Measurements from ENCODE around the gene ST8SIA6.
"Not testable (repeated sequence)": the region's sequence is repeated elsewhere in the genome, so short reads cannot be mapped to it uniquely, and the experiment has no call there.

Gene ST8SIA6

DNA sequence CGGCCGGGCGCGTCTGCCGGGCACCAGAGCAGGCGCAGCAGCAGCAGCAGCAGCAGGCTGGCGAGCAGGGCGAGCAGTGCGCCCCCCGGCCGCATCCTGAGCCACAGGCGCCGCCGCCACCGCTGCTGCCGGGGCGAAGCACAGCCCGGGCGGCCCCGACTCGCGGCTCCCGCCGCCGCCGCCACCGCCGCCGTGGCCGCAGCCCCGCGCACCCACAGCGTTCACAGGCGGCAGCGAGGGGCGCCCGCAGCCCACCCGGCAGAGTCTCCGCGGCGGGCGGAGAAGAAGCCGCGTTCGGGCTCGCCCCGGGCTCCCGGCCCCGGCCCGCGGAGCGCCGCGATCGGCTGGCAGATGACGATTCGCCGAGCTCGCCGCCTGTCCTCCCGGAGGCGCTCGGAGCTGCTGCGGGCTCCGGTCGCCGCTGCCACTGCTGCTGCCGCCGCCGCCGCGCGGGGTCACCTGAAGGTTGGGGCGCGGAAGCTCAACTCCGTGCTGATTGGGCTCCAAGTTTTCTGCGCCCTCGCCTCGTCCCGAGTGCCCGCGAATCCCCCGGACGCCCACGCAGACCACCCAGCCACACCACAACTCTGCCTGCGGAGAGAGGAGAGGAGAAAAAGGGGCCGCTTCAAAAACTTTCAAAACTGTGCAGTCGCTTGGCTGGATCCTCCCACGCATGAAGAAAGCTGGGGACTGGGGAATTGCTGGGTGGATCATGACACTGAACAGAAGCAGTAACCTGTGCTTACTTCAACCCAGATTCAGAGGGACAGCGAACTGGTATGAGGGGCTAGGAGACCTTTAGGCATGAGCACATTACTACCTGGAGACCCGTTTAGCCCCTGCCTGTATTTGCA lies at the start of gene ST8SIA6:
TSS of gene ST8SIA6 (minus strand) at position 435 of the 854 bp plus-strand sequence. CDS start at position 95, 340 bp downstream.
- FAIRE-seq = no peak
- peak; percentile 70 for DNase-seq (ENCODE audit: insufficient read length, low spot score)

- no peak for FAIRE-seq
- DNase-seq (ENCODE audit: insufficient read length, low spot score) = no peak
Measured at GRCh38 chr10:17503795-17504194, 49.4 kb upstream of the ST8SIA6 start.

DNA sequence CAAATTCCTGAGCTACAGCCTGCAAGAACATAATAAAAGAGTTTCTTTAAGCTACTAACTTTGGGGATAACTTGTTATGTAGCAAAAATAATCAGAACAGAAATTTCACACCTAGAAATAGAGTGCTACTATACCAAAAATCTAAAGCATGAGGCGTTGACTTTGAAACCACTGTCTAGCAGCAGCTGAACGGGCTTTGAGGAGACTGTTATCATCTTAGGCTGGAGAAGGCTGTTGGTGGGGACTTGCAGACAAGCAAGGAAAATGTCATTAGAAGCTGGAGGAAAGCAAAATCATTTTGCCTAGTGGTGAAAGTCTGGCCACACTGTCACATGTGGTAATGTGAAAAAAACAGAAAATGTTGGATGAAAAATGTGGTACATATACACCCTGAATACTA lies 48.4 kb upstream of the ST8SIA6 start:
- no peak for FAIRE-seq

GRCh38 chr10:17499014-17499413 lies 44.6 kb upstream of the ST8SIA6 start:
- not testable (repeated sequence) for FAIRE-seq; DNase-seq (ENCODE audit: insufficient read length, low spot score)

More for the DNA sequence above, 48.4 kb upstream of the ST8SIA6 start:
- no peak for DNase-seq (ENCODE audit: insufficient read length, low spot score)

- FAIRE-seq (no peak), DNase-seq (ENCODE audit: insufficient read length, low spot score) (no peak)
Measured at GRCh38 chr10:17497446-17498030, 43.1 kb upstream of the ST8SIA6 start.

DNA sequence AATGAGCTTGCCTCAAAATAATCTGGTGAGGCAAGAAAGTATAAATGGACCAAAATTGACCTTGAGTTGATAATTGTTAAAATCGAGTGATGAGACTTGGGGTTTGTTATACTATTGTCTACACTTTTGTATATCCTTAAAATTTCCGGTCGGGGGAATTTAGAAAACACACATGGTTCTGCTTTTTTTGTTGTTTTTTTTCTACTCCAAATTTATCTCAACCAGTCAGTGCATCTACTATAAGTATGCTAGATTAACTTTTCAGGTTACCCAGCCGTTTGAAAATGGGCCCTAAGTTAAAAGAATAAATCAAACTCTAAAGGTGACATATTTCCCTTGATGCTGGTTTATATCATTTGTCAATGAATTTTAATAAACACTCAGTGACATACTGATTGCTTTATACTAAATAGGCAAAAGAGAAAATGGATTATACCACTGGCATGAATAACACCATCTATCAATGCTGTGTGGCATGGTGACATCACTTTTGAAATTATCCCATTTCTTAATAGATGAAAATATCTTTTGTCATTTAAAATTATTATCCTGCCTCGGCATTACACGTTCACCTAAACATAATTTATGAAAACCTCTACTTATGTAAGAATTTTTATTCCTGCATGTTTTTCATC lies 40.3 kb upstream of the ST8SIA6 start:
- FAIRE-seq (no peak), DNase-seq (ENCODE audit: insufficient read length, low spot score) (no peak)

DNA sequence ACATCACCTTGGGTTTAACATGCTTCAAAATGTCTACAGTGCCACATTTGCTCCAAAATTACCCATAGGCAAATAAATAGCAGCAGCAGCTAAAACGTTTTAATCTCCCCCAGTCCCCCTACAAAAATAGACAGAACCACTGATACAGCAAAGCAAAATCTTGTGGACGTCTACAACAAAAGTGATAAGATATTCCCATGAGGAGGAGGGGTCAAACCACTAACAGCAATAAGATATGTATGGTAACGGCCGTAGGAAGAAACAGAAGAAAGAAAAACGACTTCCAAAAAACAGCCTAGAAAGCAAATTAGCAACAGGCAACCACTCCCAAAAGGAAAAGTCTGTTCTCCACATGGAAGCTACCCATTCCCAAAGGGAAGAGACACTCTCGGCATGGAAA lies 34.5 kb upstream of the ST8SIA6 start:
- DNase-seq (ENCODE audit: insufficient read length, low spot score) (no peak), FAIRE-seq (no peak)

DNA sequence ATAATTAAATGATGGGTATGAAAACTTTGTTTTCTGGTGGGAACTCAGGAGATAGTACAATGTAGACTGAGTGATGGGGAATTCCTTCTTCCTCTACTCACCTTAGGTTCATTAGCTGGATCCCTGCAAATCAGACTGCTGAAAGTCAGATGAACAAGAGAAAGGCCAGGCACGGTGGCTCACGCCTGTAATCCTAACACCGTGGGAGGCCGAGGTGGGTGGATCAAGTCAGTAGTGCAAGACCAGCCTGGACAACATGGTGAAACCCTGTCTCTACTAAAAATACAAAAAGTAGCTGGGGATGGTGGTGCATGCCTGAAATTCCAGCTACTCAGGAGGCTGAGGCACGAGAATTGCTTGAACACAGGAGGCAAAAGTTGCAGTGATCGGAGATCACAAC lies 28.7 kb upstream of the ST8SIA6 start:
- no peak for FAIRE-seq
- DNase-seq (ENCODE audit: insufficient read length, low spot score) = no peak

GRCh38 chr10:17479822-17480221 lies 25.4 kb upstream of the ST8SIA6 start:
- FAIRE-seq (no peak), DNase-seq (ENCODE audit: insufficient read length, low spot score) (no peak)

GRCh38 chr10:17479015-17479615 lies 24.7 kb upstream of the ST8SIA6 start:
- no peak for DNase-seq (ENCODE audit: insufficient read length, low spot score)
- FAIRE-seq = no peak

GRCh38 chr10:17476073-17476472 lies 21.7 kb upstream of the ST8SIA6 start:
- DNase-seq (ENCODE audit: insufficient read length, low spot score) = no peak
- no peak for FAIRE-seq

GRCh38 chr10:17475661-17476060 lies 21.3 kb upstream of the ST8SIA6 start:
- DNase-seq (ENCODE audit: insufficient read length, low spot score) (no peak), FAIRE-seq (no peak)

- FAIRE-seq = no peak
- no peak for DNase-seq (ENCODE audit: insufficient read length, low spot score)
Measured at GRCh38 chr10:17474595-17475323, 20.4 kb upstream of the ST8SIA6 start.

GRCh38 chr10:17473228-17473950 lies 19.0 kb upstream of the ST8SIA6 start:
- DNase-seq (ENCODE audit: insufficient read length, low spot score) (no peak), FAIRE-seq (no peak)

DNA sequence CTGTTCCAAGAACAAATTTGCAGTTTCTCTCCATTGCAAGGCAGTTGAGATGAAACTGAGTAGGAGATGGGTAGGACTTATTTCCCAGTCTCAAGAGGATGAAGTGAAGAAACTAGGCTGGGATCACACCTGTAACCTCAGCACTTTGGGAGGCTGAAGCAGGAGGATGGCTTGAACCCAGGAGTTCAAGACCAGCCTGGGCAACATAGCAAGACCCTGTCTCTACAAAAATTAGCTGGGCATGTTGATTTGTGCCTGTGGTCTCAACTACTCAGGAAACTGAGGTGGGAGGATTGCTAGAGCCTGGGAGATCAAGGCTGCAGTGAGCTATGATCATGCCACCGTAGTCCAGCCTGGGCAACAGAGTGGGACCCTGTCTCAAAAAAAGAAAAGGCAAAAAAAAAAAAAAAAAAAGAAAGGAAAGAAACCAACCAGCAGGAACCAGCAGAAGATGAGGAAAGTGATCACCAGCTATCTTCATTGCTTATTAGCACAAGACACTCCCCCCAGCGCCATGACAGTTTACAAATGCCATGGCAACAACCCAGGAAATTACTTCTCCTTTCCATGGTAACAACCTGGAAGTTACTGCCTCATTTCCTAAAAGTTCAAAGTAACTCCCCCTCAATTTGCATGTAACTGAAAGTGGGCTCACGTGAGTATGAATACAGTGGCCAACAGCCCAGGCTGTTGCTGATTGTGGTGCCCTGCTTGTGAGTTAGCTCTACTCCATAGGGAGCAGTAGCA lies 18.3 kb upstream of the ST8SIA6 start:
- FAIRE-seq (no peak), DNase-seq (ENCODE audit: insufficient read length, low spot score) (no peak)

- no peak for FAIRE-seq
- DNase-seq (ENCODE audit: insufficient read length, low spot score) = no peak
Measured at GRCh38 chr10:17470246-17470645, 15.9 kb upstream of the ST8SIA6 start.

DNA sequence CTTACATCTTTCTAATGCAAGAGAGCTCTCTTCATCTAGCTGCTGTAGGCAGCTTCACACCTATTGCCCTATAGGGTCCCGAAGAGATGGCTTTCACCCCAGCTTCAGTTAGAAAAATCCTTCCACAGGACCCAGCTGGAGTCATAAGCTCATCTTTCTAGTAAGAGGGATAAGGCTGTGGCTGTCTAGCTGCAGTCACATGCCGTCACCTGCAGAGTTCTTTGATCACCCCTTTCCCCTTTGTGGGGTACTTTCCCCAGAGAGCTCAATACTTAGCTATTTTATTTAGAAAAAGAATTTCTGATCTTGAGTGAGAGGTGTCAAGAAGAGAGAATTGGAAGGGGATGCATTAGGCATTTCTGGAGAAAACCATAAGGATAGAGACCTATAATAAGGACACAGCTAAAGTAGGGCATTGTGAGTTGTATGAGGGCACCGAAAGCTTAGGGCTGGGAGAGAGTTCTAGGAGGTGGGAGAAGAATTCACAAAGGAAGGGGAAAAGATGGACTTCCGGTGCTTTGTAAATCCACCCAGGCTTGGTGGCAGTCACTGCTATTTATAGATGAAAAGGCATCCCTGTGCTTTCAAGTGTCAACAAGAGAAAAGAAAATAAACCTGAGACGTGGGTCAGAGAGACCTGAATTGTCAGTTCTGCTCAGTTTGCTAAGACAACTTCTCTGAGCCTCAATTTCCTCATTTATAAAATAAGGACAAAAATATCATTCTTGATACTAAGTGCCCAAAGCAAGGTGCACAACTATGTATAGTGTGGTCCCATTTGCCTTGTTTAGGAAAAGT lies 11.1 kb upstream of the ST8SIA6 start:
- DNase-seq (ENCODE audit: insufficient read length, low spot score) (no peak), FAIRE-seq (no peak)

- FAIRE-seq (no peak), DNase-seq (ENCODE audit: insufficient read length, low spot score) (no peak)
Measured at GRCh38 chr10:17464545-17464944, 10.2 kb upstream of the ST8SIA6 start.

- DNase-seq (ENCODE audit: insufficient read length, low spot score) = no peak
- FAIRE-seq = no peak
Measured at GRCh38 chr10:17460756-17461155, 6.4 kb upstream of the ST8SIA6 start.

Data from GM19239 (cell line).